Stimulated activated CD8-positive, alpha-beta memory T cell treated with anti-CD3 and anti-CD28 coated beads, Interleukin-12 subunit alpha, Interleukin-12 subunit beta, amount 100 ng/mL, for 1 hour (primary cell): ENCODE data around the gene ZBTB45.

Experiments used
- DNase-seq: peaks from one replicate; pipeline ENCODE4 v3.0.0-alpha.2; 2020; ENCODE audit warnings: low read depth

The ZBTB45 gene

DNA sequence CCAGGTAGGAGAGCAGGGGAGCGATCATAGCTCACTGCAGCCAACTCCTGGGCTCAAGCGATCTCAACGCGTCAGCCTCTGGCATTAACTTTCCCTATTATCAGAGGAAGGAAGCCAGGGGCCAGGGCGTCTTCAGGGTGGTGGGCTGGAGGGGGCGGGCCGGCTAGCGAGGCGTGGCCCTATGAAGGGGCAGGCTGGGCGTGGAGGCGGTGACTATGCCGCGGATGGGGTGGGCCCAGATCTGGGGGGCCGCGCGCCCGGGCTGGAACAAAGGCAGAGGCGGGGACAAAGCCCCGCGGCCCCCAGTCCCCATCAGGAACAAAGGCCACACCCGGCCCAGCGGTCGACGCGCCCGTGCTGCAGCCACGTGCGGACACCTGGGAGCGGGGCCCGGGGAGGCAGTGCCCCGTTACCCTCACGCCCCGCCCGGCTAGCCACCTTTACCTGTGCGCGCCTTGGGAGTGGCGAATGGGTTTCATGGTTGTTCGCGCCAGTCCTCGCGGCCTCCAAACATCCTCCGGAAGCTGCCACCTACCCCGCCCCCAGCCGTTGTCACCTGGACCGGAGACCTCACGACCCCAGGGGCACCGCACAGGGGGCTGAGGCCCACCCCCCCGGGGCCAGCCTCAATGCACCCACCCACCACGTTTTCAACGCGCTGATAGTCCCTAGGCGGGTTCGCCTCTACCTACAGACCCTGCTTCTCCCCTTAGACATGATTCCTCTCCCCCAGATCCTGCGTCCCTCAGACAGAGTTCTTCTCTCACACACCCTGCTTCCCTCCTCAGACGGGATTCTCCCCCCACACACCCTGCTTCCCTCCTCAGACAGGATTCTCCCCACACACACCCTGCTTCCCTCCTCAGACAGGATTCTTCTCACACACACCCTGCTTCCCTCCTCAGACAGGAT is 18.9 kb upstream of the ZBTB45 start:
- DNase-seq: no peak

DNA sequence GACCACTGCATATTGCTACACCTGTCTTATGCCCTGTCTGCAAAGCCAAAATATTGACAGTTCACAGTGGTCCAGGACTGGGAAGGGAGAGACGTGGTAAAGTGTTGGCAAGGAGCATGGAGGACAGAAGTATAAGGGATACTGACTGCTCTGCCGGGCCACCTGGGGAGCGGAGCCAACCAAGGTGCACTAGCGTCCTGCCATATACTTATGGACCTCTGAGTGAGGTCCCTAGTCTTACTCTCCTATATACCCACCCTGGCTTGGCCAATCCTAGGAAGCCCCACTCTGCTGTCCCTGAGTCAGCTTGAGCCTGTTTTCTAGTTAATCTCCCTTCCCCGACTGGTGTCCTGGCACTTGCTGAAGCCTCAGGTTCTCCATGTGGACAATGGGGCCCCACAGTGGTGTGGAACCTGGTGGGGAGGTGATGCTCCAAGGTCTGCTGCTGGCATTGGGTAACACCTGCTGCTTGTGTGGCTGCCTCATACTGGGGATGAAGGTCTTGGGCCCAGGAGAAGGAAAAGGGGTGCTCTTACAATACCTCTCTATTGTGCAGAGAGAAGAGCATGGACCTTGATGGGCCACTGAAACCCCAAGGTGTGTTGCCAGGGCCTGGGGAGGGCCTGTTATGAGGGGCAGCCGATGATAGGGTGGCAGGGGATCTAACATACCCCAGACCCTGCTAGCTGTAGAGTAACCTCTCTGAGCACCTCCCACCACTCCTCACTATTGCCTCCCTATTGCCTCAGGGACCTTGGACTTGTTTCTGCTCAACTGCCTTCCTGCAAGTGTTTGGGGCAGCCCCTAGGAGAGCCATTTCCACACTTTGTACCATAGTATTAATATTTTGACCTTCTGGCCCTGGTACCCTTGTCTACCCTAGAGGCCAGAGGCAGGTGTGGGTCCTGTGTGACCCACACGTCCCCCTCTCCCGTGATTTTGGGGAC is 17.5 kb upstream of the ZBTB45 start:
- DNase-seq: no peak

DNA sequence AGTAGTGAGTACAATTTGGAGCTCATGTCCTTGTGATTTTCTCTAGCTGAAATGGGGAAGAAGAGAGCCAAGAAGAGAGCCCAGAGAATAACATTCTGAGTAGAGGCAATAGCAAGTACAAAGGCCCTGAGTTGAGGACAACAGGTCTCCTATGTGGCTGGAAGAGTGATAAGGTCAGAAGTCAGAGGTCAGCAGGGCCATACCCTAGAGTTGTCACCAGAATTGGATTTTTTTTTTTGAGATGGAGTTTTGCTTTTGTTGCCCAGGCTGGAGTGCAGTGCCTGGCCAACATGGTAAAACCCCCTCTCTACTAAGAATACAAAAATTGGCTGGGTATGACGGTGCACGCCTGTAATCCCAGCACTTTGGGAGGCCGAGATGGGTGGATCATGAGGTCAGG is 16.2 kb upstream of the ZBTB45 start:
- no peak for DNase-seq

DNA sequence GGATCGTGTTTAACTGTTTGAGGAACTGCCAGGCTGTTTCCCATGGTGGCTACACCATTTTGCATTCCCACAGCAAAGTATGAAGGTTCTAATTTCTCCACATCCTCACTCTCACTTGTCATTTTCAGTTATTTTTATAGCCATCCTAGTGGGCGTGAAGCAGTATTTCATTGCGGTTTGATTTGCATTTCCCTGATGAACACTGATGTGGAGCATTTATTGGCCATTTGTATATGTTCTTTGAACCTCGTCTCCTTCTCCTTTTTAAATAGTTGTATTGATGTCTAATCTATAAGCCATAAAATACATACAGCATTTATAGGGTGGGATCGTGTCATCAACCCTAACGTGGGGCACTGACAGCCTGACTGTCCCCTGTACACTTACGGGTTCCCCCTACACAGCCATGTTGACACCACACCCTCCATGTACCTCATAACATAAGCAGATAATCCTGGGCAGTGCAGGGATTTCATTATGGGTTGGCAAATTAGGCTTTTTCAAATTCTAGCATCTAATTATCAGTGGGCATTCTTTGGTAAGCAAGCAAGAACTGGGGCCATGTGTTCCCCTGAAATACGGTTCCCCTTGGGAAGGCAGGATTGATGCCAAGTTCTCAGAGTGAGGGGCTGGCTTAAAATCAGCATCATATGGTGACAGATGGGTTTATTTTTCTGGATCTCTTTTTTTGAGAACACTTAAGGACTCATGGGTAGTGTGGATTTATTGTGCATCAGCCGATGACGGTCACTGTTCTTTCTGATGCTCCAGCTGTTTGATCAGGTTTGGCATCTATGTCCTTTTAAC is 11.6 kb upstream of the ZBTB45 start:
- DNase-seq: no peak

DNA sequence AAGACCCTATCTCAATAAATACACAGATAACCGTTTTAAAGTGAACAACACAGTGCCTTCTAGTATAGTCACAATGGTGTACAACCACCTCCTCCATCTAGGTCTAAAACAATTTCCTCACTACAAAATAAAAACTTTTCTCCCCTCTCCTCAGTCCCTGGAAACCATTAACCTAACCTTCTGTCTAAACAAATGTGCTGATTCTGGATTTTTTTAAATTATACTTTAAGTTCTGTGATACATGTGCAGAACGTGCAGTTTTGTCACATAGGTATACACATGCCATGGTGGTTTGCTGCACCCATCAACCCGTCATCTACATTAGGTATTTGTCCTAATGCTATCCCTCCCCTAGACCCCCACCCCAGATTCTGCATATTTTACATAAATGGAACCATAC is 9.8 kb upstream of the ZBTB45 start:
- DNase-seq: no peak

DNA sequence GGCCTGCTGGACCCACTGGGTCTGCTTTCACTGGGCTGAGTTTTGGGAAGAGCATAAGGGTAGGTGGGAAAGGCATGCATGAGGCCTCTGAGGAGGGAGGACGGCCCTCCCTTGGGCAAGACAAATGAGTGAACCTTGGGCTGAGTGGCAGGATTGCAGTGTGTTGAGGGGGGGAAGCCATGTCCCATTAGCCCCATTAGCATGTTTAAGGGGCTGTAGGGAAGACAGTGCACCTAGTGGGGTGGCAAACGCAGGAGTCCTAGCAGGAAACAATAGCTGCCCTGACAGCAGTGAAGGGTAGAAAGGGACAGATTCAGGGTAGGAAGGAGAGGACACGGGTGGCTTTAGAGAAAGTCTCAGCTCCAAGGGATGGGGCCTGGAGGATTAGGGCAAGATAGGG is 3.1 kb upstream of the ZBTB45 start:
- DNase-seq: no peak

DNA sequence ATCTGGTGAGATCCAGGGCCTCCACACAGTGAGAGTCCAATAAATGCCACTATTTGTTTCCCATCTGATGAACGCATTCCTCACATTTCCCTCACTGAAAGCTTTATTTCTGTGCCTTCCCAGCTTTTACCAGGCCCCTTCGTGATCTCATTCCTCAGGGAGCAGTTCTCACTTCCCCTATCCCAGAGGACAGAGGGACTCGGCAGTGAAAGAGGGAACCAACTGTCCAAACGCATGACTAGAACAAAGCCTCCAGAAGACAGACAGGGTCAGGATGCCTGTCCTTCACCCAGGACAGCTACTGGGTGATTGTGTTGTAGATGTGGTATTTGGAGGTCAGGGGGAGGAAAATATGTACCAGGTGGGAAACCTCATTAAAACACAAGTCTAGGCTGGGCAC is 2.0 kb upstream of the ZBTB45 start:
- no peak for DNase-seq

DNA sequence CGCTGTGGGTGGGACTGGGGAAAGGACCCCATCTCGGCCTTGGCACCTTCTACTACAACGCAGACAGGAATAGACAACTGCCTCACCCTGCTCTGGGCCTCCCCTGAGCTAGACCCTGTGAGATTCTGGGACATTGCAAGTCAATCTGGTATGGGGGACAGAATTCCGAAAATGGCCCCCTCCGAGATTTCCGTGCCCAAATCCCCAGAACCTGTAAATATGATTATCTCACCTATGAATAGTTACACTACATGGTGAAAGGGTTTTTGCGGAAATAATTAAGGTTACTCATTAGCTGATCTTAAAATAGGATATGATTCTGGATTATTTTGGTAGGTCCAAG is 618 bp upstream of the ZBTB45 start:
- no peak for DNase-seq

DNA sequence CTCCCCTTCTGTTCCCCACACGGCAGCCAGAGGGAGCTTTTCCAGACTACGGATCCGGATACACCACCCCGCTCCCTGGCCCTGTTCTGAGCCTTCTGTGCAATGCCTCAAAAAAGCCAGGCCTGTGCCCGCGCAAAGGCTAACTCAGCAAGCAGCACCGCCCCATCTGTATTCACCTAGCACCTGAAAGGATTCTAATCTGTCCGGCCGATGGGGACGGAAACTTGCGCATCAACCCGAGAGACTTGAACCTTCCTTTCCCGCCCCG is 589 bp downstream of the ZBTB45 start:
- DNase-seq: no peak

DNA sequence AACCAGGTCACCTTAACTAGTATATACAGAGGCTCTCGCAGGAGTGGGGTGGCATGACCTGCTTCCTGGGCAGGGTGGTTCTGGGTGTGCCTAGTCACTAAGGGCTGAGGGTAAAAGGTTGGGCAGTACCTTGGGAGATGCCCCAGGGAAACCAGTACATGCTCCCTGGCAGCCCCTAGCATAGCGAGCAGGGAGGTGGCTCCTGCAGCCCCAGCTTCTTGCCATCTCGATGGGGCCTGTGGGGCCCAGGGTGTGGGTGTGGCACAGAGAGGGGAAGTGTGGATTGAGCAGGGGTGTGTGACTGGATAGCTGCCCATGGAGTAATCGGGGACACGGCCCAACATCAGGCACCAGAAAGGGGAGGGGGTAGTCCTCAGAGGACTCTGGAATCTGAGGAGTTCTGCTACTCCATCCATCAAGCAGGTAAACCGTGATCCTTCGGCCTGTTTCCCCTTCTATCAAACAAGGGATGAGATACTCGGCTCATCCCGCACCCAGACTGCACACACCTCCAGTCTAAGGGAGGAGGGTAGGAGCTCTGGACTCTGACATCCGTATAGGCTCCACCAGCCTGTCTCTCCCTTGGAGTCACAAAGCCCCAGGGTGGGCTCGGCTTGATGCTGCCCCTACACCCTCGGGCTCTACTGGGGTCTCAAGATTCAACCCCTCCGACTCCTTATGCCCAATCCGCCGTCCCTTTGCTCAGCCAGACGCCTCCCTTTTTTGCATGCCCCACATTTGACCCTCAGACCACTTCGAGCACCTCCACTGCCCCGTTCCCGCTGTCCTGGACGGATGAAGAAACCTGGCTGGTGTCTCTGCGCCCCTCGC is 1.1 kb downstream of the ZBTB45 start:
- no peak for DNase-seq

DNA sequence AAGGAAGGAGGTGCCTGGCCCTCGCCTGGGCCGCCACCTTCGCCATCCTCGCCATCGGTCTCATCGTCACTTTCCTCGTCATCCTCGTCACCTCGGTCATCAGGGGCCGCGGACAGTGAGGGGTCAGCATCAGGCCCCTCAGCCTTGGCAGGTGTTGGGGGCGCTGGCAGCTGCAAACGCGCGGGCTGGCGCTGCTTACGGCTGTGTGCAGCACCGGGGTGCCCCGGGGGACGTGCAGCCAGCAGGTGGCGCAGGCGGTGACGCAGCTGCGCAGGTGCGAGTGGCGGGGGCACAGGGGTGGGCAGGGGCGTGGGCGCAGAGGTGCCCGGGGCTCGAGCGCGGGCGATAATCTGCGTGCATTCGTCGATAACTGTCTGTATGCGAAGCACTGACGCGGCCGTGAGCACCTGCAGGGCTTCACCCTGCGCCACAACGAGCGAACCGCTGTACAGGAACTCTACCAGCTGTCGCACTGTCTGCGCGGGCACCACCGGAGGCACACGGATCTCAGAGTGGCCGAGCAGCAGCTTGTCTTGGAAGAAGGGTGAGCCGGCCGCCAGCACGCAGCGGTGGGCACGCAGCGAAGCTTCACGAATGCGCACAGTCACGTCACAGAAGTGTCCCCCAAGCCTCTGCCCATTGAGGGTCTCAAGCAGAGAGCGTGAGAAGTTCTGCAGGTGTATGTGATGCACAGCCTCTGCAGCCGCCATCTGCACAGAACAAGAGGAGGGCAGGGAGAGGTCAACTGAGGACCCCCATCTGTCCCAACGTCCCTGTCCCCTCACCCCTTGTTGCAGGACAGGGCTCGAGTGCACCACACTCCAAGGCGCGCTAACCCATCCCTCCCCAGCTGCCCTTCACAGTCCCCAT is 2.4 kb downstream of the ZBTB45 start:
- no peak for DNase-seq

DNA sequence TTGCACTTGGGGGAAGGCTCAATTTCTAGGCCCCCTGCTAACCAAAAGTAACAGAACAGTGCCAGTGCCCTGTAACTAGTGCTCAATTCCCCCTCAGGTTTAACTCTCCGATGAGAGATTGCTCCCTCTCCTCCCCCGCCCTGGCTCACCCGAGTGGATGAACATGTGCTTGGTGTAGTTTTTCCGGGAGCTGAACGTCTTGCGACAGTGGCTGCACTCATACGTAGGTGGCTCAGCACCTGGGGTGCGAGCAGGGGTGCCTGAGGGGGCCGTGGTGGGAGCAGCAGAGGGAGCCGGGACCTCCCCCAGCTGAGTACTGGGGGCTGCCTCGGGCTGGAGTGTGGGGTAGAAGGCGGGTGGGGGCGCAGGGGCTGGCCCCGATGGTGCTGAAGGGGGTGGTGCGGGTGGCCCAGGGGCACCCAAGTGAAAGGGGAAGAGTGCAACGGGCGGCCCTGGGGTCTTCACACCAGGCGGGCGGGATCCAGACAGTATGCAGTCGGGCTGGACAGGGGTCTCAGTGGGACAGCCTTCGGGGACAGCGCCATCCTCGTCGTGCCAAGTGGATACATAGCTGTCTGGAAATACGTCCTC is 3.3 kb downstream of the ZBTB45 start:
- DNase-seq: no peak

DNA sequence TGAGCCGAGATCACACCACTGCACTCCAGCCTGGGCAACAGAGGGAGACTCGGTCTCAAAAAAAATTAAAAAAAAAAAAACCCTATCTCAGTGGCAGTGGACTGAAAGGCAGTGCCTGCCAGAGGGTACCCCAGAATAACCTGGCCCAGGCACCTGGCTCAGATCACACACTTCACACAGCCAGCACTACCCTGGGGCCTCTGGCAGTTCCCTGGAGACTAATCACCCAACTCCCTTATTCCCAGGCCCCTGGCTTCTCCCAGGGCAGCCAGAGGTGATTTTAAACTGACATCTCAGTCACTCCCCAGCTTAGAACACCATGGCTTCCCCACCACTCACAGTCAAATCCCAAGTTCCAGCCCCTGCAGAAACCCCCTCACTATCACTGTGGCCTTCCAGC is 4.4 kb downstream of the ZBTB45 start:
- no peak for DNase-seq

DNA sequence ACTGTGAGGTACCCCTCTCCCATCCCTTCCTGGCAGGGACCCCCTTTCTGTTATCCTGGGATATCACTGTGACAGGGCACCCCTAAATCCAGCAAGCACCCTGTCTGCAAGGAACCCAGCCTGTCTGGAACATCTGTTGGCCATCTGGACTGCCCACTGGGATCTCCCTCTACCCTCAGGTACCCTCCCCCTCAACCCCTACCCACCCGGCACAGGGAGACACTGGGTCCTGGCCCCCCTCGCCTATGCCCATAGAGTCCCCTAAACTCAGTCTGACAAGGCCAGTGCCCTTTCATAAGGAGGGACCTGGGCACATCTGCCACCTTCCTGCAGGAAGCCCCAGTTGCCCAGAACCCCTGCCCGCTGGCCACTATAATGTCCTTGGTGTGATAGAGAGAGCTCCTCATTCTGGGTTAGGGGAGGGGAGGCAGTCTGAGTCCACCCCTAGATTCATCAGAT is 5.0 kb downstream of the ZBTB45 start:
- DNase-seq: no peak

DNA sequence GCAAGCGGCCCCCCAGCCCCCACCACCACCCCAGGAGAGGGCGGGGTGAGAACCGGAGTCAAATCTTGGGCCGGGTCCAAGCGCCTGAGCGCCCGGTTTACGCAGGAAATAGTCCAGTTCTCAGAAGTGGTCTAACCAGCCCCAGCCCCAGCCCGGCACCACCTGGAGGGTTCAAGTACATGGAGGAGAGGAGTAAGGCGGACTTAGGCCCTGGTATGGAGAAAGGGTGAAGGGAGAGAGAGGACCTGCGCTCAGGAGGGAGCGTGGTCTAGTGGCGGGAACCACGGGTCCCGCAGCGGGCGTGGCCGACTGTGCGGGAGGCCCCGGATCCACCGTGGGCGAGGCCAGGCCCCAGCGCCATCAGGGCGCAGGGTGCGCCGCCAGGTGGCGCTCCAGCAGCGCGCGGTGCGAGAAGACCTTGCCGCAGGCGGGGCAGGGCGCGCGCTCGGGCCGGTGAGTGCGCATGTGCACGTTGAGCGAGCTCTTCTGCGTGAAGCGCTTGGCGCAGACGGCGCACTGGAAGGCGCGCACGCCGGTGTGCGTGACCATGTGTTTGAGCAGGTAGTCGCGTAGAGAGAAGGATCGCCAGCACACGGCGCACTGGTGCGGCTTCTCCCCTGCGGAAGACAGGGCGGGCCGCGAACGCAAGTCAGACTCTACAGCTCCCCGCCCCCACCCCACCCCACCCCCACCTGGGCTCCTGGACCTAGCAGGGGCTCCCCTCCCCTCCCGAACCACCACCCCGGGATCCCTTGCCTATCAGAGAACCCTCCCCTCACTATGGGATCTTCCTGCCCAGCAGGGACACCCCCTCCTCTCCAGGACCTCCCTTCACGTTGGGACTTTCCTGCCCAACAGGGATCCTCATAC is 5.7 kb downstream of the ZBTB45 start:
- peak; percentile 86 for DNase-seq

DNA sequence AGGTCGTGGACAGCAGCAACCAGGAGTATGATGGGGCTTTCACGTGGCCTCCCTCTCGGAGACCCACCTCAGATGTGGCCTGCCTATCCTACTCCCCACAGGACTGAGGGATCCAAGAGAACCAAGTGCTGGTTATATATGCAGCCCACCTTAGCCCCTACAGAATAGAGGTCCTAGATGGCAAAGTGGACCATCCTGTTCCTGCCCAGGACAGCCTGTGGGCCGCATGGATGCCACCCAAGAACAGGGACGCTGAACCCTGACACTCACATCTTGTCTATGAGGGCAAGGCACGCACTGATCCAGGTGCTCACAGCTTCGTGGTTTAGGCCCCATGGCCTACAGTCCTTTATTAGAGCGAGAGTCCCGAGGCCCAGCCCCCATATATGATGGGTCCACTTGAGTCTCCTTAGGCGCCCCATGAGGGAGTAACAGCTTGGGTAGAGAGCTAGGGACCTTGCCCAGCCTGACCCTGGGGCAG is 6.4 kb downstream of the ZBTB45 start:
- DNase-seq: no peak

DNA sequence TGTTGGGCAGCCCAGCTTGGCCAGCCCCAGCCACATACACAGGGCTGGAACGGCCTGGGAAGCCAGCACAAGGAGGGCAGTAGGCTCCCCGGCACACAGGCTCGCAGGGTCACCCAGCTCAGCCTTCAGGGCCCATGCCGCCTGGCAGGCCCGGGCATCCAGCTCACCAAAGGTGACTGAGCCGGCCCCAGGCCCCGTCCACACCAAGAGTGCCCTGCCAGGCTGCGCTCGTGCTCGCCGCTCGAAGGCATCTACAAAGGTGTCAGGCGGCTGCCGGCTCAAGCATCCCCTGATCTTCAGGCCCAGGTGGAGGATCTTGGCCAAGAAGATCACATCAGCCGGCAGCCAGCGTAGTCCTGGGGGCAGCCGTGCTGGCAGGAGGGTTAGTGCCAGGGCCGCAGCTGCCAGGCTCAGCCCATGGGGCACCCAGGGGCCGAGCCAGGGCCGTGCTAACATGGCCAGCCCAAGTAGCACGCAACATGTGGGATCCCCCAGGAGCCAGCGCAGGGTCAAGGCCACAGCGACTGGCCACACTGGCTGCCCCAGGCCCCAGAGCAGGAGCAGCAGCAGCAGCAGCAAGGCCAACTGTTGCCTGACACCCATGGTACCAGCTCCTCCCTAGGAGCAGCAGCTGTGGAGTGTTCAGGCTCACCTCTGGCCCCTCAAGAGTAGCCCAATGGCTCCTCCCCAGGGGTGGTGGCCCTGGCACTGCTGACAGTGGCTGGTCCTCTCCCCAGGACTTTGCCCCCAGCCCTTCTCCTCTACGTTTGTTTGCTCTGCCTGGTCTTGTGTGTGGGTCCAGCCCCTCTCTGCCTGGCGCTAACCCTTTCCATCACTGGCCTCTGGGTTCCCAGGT is 8.0 kb downstream of the ZBTB45 start, which contains the start of gene SLC27A5:
Gene SLC27A5 (minus strand): TSS at position 640 of the 856 bp plus-strand sequence. CDS start 37 bp downstream, at position 603.
- no peak for DNase-seq
